GM19351 (cell line): ENCODE data around the gene NT5C3A.
"Not testable (repeated sequence)": the region's sequence is repeated elsewhere in the genome, so short reads cannot be mapped to it uniquely, and the experiment has no call there.

Source experiments
- ATAC-seq: cut with Tn5 transposase; IDR thresholded peaks from one replicate; pipeline ENCODE4 v1.9.1; 2021; ENCODE audit warnings: mild to moderate bottlenecking, moderate library complexity; ENCODE audit not compliant: unreplicated experiment

Gene NT5C3A

GRCh38 chr7:33062023-33062781 lies at the start of gene NT5C3A:
Gene NT5C3A, minus strand, starts transcription at chr7:33062776. Its CDS starts 71 bp downstream, at chr7:33062705.
- peak; percentile 37 for ATAC-seq

GRCh38 chr7:33111614-33112013 lies 49.0 kb upstream of the NT5C3A start:
- ATAC-seq = no peak

GRCh38 chr7:33109758-33110238 lies 47.2 kb upstream of the NT5C3A start:
- no peak for ATAC-seq

GRCh38 chr7:33109005-33109757 lies 46.6 kb upstream of the NT5C3A start, which contains the start of gene RP9:
Gene RP9, minus strand, starts transcription at chr7:33109404. Its CDS starts 32 bp downstream, at chr7:33109372.
- peak; percentile 84 for ATAC-seq

GRCh38 chr7:33108554-33109004 lies 46.0 kb upstream of the NT5C3A start:
- ATAC-seq = peak; percentile 19

GRCh38 chr7:33107136-33108066 lies 44.8 kb upstream of the NT5C3A start:
- peak; percentile 28 for ATAC-seq

DNA sequence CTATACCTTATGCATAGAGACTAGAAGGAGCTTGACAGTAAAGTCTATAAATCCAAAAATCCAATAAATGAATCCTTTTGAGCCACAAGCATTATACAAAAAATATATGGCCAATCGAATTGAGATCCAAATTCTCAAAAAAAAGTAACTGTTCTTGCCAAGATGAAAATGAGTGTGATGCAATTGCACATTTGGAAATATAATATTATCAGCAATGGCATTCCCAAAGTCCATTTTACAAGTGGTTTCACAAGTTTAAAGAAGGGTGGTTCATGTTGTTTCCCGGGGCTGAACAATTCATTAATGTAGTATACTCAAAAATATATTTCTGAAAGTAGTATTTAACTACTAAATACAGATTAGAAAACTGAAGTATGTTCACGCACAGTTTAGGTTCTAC lies 39.3 kb upstream of the NT5C3A start:
- no peak for ATAC-seq

DNA sequence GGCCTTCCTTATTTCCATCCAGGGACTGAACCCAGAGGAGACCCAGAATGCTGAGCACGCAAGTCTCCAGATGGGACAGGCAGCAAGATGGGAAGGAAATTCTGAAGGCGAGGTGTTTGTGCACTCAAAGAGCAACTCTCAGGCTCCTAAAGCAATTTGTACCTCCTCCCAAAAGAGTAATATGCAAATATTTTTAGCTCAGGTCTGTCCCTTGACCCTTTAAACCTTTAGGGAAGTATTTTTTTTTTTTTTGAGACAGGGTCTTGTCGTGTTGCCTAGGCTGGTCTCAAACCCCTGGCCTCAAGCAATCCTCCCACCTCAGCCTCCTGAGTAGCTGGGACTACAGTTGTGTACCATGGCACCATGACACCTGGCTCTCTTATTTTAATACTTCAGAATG lies 38.2 kb upstream of the NT5C3A start:
- no peak for ATAC-seq

- ATAC-seq = no peak
Observed at GRCh38 chr7:33099154-33099940, 36.8 kb upstream of the NT5C3A start.

DNA sequence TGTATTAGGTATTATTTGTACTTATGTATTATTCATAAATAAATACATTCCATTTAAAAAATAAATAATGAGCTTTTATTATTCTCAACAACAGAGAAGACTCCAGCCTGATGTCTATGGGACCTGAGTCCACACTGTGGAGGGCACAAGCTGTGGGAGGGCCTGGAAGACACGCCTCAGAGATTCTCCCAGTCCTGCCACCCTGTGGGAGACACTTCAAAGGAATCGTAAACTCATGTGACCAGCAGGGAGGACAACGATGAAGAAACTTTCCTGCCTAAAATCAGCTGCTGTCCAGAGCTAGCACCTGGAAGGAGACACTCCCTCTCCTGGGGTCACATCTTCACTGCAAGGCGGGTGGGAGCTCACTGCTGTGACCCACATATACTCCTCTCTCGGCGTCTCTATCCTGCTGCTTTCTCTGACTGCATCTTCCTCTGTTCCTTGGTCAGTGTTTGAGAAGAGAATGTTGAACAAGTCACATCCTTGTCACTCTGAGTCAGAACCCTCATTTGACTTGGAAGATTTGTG lies 32.2 kb upstream of the NT5C3A start:
- not testable (repeated sequence) for ATAC-seq

GRCh38 chr7:33093266-33093665 lies 30.7 kb upstream of the NT5C3A start:
- no peak for ATAC-seq

- ATAC-seq = no peak
Observed at GRCh38 chr7:33091641-33092191, 29.1 kb upstream of the NT5C3A start.

- ATAC-seq = no peak
Observed at GRCh38 chr7:33091111-33091531, 28.5 kb upstream of the NT5C3A start.

GRCh38 chr7:33089142-33089541 lies 26.6 kb upstream of the NT5C3A start:
- no peak for ATAC-seq

DNA sequence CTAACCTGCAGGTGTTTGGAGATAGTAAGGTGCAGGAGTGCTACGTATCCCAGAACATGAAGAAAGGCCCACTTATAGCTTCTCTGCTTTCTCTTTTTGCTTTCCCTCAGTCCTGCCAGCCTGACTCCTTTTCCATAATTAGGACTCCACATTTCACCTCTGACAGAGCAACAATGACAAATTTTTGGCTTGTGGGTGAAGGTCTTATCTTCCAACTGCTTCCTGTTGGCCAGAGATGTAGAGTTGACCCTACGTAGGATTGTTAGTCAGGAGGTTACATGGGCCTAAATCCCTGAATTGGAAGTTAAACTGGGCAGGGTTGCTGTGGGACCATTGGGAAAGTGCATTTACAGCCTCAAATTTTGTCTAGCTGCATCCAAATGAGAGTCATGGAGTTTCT lies 25.3 kb upstream of the NT5C3A start:
- ATAC-seq = no peak

DNA sequence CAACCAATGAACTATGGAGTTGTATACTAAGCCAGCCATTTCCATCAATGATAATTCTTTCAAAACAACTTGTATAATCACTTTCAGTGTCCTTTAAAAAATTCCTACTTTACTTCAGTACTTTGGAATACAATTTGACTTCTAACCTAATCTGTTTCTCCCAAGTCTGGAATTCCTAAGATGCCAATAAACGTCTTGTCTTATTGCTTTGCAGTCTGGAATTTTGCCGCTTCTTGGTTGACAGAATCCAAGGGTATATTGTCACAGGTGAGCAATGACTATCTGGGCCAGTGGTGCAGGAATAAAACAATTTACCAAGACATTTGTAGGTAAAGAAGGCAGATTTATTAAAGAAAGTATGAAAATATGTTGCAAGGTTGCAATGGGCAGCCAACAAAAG lies 24.8 kb upstream of the NT5C3A start:
- no peak for ATAC-seq

- ATAC-seq = no peak
Observed at GRCh38 chr7:33079763-33080690, 17.5 kb upstream of the NT5C3A start.

DNA sequence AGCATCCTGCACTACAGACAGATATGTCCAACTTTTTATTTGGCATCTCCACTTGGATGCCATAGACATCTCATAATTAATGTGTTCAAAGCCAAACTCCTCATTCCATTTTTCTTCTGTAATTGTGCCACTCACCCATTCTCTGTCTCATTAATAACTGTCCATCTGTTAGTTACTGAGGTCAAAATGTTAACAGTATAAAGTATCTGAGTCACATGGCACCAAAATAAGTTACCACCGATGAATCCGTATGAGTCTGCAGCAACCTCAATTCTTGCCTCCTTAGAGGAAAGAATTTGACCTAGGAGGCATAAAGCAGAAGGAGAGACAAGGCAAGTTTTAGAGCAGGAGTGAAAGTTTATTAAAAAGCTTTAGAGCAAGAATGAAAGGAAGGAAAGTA lies 16.5 kb upstream of the NT5C3A start:
- ATAC-seq = no peak
